Adrenal gland (tissue), 5 donors: ENCODE measurements around the gene FNIP2.

Experiments
- CTCF ChIP-seq, 6 experiments: fragments of 450-650 bp in 4 of 6; fragments of 200-600 bp in 2 of 6; sonication (generic) in 1 of 6; IDR thresholded peaks; 1 replicate in 5 of 6; 2 replicates in 1 of 6; pipeline versions ENCODE4 v1.5.1 to v1.8.0; 2016 to 2021; ENCODE audit warnings: antibody characterized with exemption in 6 of 6, mild to moderate bottlenecking in 2 of 6, moderate library complexity in 1 of 6
- POLR2A ChIP-seq, 2 donors: fragments of 450-650 bp; IDR thresholded peaks; one replicate each; pipeline ENCODE4 v1.6.1; 2017; ENCODE audit warnings: antibody characterized with exemption in 2 of 2, mild to moderate bottlenecking in 2 of 2, moderate library complexity in 1 of 2
- donor health status: DM: no; HTN: no; CAD: no.

GRCh38 chr4:158837527-158838141 is 68.8 kb downstream of the FNIP2 start:
- TF ChIP-seq CTCF (IDR thresholded peaks at IDR 0.05) (no peak), POLR2A (IDR thresholded peaks at IDR 0.05) (no peak)
